Aorta (tissue), 5 donors: Measurements from ENCODE around the gene APIP. TPM values are rescaled to one million over a fixed set of nuclear protein-coding genes. Genes with fewer than 3 reads are reported as not detected.

Experiments
- ATAC-seq: fragments of 200-7000 bp; cut with Tn5 transposase; one replicate; pipeline ENCODE4 v1.9.1; 2022; ENCODE audit warnings: moderate library complexity; ENCODE audit not compliant: low FRiP score
- DNase-seq, 2 donors: peaks; one replicate each; pipeline ENCODE4 v3.0.0-alpha.2; 2020
- H3K27ac ChIP-seq, 2 donors: one replicate each; pipeline ENCODE4 v1.5.1; 2013; ENCODE audit warnings: low read length in 2 of 2, mild to moderate bottlenecking in 2 of 2, moderate library complexity in 2 of 2, control low read depth in 1 of 2, inconsistent platforms in 1 of 2, low read depth in 1 of 2
- H3K27me3 ChIP-seq, 2 donors: one replicate each; pipeline ENCODE4 v1.6.1; 2013; ENCODE audit warnings: control low read depth in 1 of 2, low read length in 1 of 2, mild to moderate bottlenecking in 1 of 2, moderate library complexity in 1 of 2; ENCODE audit not compliant: insufficient read depth in 2 of 2, control insufficient read depth in 1 of 2
- H3K36me3 ChIP-seq, 2 donors: one replicate each; pipeline ENCODE4 v1.6.1; 2013; ENCODE audit warnings: control low read depth in 1 of 2, low read length in 1 of 2, mild to moderate bottlenecking in 1 of 2; ENCODE audit not compliant: insufficient read depth in 2 of 2, control insufficient read depth in 1 of 2
- H3K4me1 ChIP-seq, 2 donors: one replicate each; pipeline ENCODE4 v1.6.1; 2013; ENCODE audit warnings: low read length in 2 of 2, control low read depth in 1 of 2, mild to moderate bottlenecking in 1 of 2, moderate library complexity in 1 of 2; ENCODE audit not compliant: insufficient read depth in 2 of 2, control insufficient read depth in 1 of 2
- H3K4me3 ChIP-seq, 2 donors: one replicate each; pipeline ENCODE4 v1.5.1; 2013; ENCODE audit warnings: low read length in 2 of 2, control low read depth in 1 of 2, mild to moderate bottlenecking in 1 of 2
- H3K9me3 ChIP-seq: one replicate; pipeline ENCODE4 v1.6.1; 2013; ENCODE audit warnings: mild to moderate bottlenecking, low read length; ENCODE audit not compliant: control insufficient read depth
- WGBS, 2 donors: extraction: QIAGEN DNeasy Blood & Tissue Kit; methylation state at CpG; one replicate each; pipeline ENCODE4 v1.1.7; 2013; 5-methylcytosine and 5-hydroxymethylcytosine counted together
- intact Hi-C, 2 donors: fragments of 100-400 bp; cut with DNase I; formaldehyde crosslinking; loops; one replicate each; pipeline versions ENCODE4 v1.14.2 to v1.15.0; 2022
- microRNA-seq, 2 donors: library from miRNA; unstranded; fragments of <30 nt; microRNA quantifications; one replicate each; pipeline ENCODE4 v1.2.0, GENCODE V29; 2020
- polyA plus RNA-seq, 2 donors: library from polyadenylated mRNA; stranded (reverse); fragments of 200-250 nt; gene quantifications; one replicate each; pipeline ENCODE4 v1.2.3, GENCODE V29; 2013
- total RNA-seq, 2 donors: library from RNA; stranded (reverse); fragmentation: NEBNext Ultra II Directional; extraction: Animal tissue kit (Norgen Biotek cat#: 25700); gene quantifications; one replicate each; pipeline ENCODE4 v1.2.1, GENCODE V29; 2021
- donor health status: healthy with polysubstance abuse.
- donor health status: Bipolar disorder and iron deficiency.
- donor health status: DM: no; HTN: no; CAD: no.
- donor health status: DM: no; HTN: no; CAD: no.
- donor health status: DM: yes; HTN: yes; CAD: no.

The APIP gene
- total and polyA plus RNA-seq, 4 donors = 20.0 to 26.0 (median 25.2) TPM

- no peak for ATAC-seq
- intact Hi-C loops = no loop called here
Measured at GRCh38 chr11:34836958-34837856, 79.0 kb downstream of the APIP start.

DNA sequence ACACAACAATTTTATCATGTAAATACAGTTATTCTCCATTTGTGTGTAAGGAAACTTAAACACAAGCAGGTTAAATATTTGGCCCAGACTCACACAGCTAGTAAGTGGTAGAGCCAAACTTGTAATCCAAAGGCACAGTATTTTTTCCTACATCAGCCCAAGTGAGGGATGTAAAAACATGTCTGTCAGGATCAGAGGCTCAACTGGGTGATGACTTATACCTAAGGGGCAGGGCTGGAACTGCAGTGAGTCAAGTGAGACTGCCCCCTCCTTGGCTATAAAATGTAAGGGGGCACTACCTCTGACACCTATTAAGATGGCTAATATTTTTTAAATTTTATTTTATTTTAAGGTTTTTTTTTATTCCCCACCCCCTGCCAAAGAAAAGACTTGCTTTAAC, 82.6 kb downstream of the APIP start:
- no peak overlapping the region for H3K27ac ChIP-seq
- H3K9me3 ChIP-seq = no peaks in the 10 kb centered on the region
- no peak for DNase-seq
- no peak for ATAC-seq
- no peak overlapping the region for H3K4me3 ChIP-seq
- intact Hi-C loops = no loop called here
- H3K27me3 ChIP-seq = no peaks in the 10 kb centered on the region
- no peaks in the 10 kb centered on the region for H3K4me1 ChIP-seq
- H3K36me3 ChIP-seq = no peaks in the 10 kb centered on the region

More at GRCh38 chr11:34836958-34837856, 79.0 kb downstream of the APIP start:
- DNase-seq = no peak
- 15 to 28% methylated on average over 4 of the region's 4 CpGs for WGBS, 2 donors
- Histone ChIP-seq H3K27me3 (peaks cover 0 to 5% of the 10 kb centered on the region in 2 donors), H3K9me3 (peaks cover 5% of the 10 kb centered on the region), H3K4me3 (no peak overlapping the region), H3K4me1 (no peaks in the 10 kb centered on the region), H3K27ac (no peak overlapping the region), H3K36me3 (no peaks in the 10 kb centered on the region)

Small RNAs within 50 kb of the gene (microRNA-seq; reads per million reads assigned to microRNA genes)
- gene MIR1343 = 2.0 to 10.7 reads per million in 2 donors

Other genes starting within 250 kb of the APIP start
- gene PDHX, start 239 bp upstream of the APIP start, total RNA-seq = 10 to 100 TPM; 30.5 to 38.2 TPM
- gene PDHX, start 239 bp upstream of the APIP start, polyA plus RNA-seq = 10 to 100 TPM; 10.7 to 15.3 TPM
- 100 to 1,000 TPM; 321 to 462 TPM for gene CD44, start 222.8 kb upstream of the APIP start, total RNA-seq
- gene CD44, start 222.8 kb upstream of the APIP start, polyA plus RNA-seq = 100 to 1,000 TPM in 1 of 2 donors, 10 to 100 TPM in 1; 70.0 to 113 TPM